Ishikawa (cell line): ENCODE measurements around the gene EGF.

Experiments used
- CREB1 ChIP-seq: IDR thresholded peaks from 2 replicates; pipeline ENCODE4 v1.6.1; 2012; ENCODE audit warnings: low read depth
- EGR1 ChIP-seq: IDR thresholded peaks from 2 replicates; pipeline ENCODE4 v1.6.1; 2012
- EP300 ChIP-seq: IDR thresholded peaks from 2 replicates; pipeline ENCODE4 v1.6.1; 2012; ENCODE audit warnings: borderline replicate concordance
- MAX ChIP-seq: IDR thresholded peaks from 2 replicates; pipeline ENCODE4 v1.6.1; 2012
- NFIC ChIP-seq: IDR thresholded peaks from 2 replicates; pipeline ENCODE4 v1.6.1; 2012
- RAD21 ChIP-seq: IDR thresholded peaks from 2 replicates; pipeline ENCODE4 v1.6.1; 2012; ENCODE audit warnings: low read depth
- REST ChIP-seq: IDR thresholded peaks from 2 replicates; pipeline ENCODE4 v1.6.1; 2012; ENCODE audit warnings: low read depth, mild to moderate bottlenecking
- TCF12 ChIP-seq: IDR thresholded peaks from 2 replicates; pipeline ENCODE4 v1.6.1; 2012; ENCODE audit warnings: low read depth
- TEAD4 ChIP-seq: IDR thresholded peaks from 2 replicates; pipeline ENCODE4 v1.6.1; 2012
- YY1 ChIP-seq: IDR thresholded peaks from 2 replicates; pipeline ENCODE4 v1.6.1; 2012; ENCODE audit warnings: low read depth
- ZBTB7A ChIP-seq: IDR thresholded peaks from 2 replicates; pipeline ENCODE4 v1.6.1; 2012; ENCODE audit warnings: low read depth

DNA sequence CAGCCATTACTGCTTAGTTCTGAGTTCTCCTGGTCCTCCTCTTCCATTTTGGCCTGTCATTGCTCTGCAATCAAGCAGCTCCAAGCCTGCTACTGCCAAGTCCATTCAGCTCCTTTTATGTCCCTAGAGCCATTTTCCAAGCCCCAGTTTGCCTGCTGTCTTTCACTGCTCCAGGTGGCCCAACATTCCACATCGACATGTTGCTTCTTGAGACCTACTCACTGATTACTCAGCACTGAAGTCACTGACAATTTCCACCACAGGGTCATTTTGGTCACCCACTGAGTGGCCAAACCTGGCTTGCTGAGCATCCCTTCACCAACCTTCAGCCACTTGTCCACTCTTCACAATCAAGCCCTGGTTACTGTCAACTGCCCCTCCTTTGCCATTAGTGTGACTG lies 37.6 kb upstream of the EGF start:
- TF ChIP-seq YY1 (no peak), NFIC (no peak), TCF12 (no peak), ZBTB7A (no peak), EGR1 (no peak), MAX (no peak), TEAD4 (no peak), CREB1 (no peak), EP300 (no peak), RAD21 (no peak), REST (no peak)
